Stimulated activated naive CD4-positive, alpha-beta T cell treated with Interleukin-2 at 50 U/mL for 16 hours (primary cell): ENCODE measurements around the gene KCNIP2.

Experiments
- DNase-seq: peaks from one replicate; lab custom pipeline; 2025; lab: John Stamatoyannopoulos, UW

The KCNIP2 gene

GRCh38 chr10:101843032-101844021, at the start of gene KCNIP2:
Gene KCNIP2, minus strand, starts transcription at chr10:101843800. Its CDS starts 232 bp downstream, at chr10:101843568.
- DNase-seq: peak; percentile 64

GRCh38 chr10:101892782-101893391, 49.3 kb upstream of the KCNIP2 start:
- DNase-seq: no peak

GRCh38 chr10:101889256-101890210, 45.9 kb upstream of the KCNIP2 start:
- DNase-seq: peak; percentile 63

GRCh38 chr10:101888251-101888949, 44.8 kb upstream of the KCNIP2 start:
- no peak for DNase-seq

- no peak for DNase-seq
Observed at GRCh38 chr10:101887775-101888174, 44.2 kb upstream of the KCNIP2 start.

GRCh38 chr10:101886521-101887312, 43.1 kb upstream of the KCNIP2 start:
- no peak for DNase-seq

GRCh38 chr10:101881036-101881774, 37.6 kb upstream of the KCNIP2 start:
- DNase-seq: no peak

GRCh38 chr10:101880232-101880573, 36.6 kb upstream of the KCNIP2 start:
- no peak for DNase-seq

- no peak for DNase-seq
Observed at GRCh38 chr10:101879456-101880231, 36.0 kb upstream of the KCNIP2 start.

- DNase-seq: no peak
Observed at GRCh38 chr10:101878869-101879268, 35.3 kb upstream of the KCNIP2 start.

- DNase-seq: no peak
Observed at GRCh38 chr10:101875068-101875688, 31.6 kb upstream of the KCNIP2 start.

- DNase-seq: no peak
Observed at GRCh38 chr10:101874252-101874651, 30.7 kb upstream of the KCNIP2 start.

GRCh38 chr10:101867931-101868330, 24.3 kb upstream of the KCNIP2 start:
- no peak for DNase-seq

- DNase-seq: no peak
Observed at GRCh38 chr10:101859530-101859929, 15.9 kb upstream of the KCNIP2 start.

- no peak for DNase-seq
Observed at GRCh38 chr10:101858723-101859500, 15.3 kb upstream of the KCNIP2 start.

GRCh38 chr10:101857802-101858476, 14.3 kb upstream of the KCNIP2 start:
- DNase-seq: no peak

- no peak for DNase-seq
Observed at GRCh38 chr10:101856626-101857025, 13.0 kb upstream of the KCNIP2 start.
